ENCODE results near the gene GIT1.

- TF ChIP-seq POLR2AphosphoS5 (IDR thresholded peaks at IDR 0.05; ENCODE audit: low read depth, low read length): no peak
- no peak for TF ChIP-seq POLR2A (IDR thresholded peaks at IDR 0.05; ENCODE audit: low read depth, low read length)
- TF ChIP-seq TAF1 (IDR thresholded peaks at IDR 0.05; ENCODE audit: borderline replicate concordance, low read depth, low read length): no peak
Measured at GRCh38 chr17:29581583-29582253, 7.7 kb downstream of the GIT1 start.

All from GM12892 (cell line).